GM18526 (cell line): ENCODE data around the gene CCDC40.

Experiments
- POLR2A ChIP-seq: IDR thresholded peaks from 3 replicates; pipeline ENCODE4 v1.6.1; 2011; ENCODE audit not compliant: insufficient read length; ENCODE audit errors: extremely low read depth

The CCDC40 gene

GRCh38 chr17:80049986-80050385 lies 13.5 kb downstream of the CCDC40 start:
- TF ChIP-seq POLR2A, result no peak

DNA sequence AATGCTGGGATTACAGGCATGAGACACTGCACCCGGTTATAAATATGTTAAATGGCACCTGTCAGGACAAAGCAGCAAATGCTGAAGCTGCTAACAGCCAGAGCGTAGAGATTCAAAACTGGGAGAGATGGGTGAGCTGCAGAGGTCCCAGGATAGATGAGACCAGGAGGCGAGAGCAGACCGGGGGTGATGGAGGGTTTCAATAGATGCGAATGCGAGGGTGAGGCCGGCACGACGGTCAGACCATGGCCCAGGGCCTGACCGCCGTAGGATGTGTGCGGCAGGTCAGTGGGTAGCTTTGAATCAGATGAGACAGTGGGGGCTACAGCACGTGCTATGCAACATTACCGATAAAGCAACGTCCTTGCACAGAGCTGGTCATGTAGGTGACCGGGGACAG lies 14.3 kb downstream of the CCDC40 start:
- no peak for TF ChIP-seq POLR2A

GRCh38 chr17:80051681-80052080 lies 15.2 kb downstream of the CCDC40 start:
- TF ChIP-seq POLR2A, result no peak

DNA sequence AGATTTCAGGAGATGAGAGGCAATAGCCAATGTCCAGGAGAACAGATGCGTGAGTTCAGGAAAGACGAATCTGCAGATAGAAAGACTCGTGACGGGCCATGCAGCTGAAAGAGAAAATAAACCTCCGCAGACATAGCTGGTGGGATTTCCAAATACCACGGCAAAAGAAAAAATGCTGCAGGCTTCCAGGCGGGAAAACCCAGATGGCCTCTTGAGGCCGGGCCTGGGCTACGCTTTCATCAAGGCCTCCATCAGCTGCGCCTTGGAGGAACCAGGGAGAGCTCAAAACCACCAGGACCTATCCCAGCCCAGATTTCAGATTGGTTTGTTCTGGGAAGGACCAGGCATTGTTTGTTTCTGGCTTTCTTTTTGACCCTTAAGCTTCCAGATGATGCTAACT lies 16.7 kb downstream of the CCDC40 start:
- no peak for TF ChIP-seq POLR2A

DNA sequence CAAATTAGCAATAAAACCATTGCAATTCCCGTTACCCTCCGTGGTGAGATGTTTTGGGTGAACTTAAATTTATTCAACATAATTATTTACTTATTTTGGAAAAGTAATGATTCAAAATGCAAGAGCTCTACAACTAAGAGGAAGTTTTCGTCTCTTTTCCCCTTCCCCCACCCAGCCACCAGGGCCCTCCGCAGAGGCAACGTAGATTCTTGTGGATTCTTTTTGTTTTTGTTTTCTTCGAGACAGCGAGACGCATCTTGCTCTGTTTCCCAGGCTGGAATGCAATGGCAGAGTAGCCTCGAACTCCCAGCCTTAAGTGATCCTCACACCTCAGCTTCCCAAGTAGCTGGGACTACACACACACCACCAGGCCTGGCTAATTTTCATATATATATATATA lies 19.2 kb downstream of the CCDC40 start:
- TF ChIP-seq POLR2A, result no peak

DNA sequence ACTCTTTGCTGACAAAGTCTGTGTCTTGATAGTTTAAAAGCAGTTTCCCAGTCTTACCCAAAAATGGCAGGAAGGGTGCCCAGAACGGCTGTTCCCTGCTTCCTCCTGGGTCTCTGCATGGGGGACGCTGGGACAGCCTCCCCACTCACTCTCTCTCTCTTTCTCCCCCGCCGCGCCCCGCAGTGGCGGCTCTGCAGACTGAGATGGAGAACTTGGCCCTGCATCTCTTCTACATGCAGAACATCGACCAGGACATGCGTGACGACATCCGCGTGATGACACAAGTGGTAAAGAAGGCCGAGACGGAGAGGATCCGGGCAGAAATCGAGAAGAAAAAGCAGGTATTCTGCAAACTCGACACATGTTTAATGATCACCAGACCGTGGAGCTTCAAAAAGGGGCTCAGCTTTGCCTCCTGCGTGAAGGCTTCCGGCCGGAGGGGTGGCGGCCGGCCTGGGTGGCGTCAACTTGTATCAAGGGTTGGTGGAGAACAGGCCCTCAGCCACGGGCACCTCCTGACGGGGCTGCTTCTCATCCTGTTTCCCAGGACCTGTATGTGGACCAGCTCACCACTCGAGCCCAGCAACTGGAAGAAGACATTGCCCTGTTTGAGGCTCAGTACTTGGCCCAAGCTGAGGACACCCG lies 22.0 kb downstream of the CCDC40 start:
- no peak for TF ChIP-seq POLR2A

DNA sequence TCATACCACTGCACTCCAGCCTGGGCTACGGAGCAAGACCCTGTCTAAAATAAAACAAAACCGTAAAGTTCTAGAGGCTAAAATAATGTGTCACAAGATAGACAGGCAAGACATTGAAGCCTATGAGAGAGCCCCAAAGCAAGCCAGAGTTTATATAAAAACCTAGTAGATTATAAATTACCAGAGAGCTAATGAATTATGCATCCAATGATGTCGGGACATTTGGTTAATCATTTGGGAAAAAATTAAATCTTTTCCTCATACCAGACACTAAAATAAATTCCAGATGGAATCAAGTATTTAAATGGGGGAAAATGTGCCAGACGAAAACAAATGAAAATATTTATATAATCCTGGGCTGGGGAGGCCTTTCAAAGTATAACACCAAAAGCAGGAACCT lies 24.2 kb downstream of the CCDC40 start:
- no peak for TF ChIP-seq POLR2A

GRCh38 chr17:80061421-80061820 lies 25.0 kb downstream of the CCDC40 start:
- no peak for TF ChIP-seq POLR2A

GRCh38 chr17:80063830-80064585 lies 27.6 kb downstream of the CCDC40 start:
- no peak for TF ChIP-seq POLR2A

- TF ChIP-seq POLR2A, result no peak
These were observed 28.3 kb downstream of the CCDC40 start for GRCh38 chr17:80064696-80065095.

DNA sequence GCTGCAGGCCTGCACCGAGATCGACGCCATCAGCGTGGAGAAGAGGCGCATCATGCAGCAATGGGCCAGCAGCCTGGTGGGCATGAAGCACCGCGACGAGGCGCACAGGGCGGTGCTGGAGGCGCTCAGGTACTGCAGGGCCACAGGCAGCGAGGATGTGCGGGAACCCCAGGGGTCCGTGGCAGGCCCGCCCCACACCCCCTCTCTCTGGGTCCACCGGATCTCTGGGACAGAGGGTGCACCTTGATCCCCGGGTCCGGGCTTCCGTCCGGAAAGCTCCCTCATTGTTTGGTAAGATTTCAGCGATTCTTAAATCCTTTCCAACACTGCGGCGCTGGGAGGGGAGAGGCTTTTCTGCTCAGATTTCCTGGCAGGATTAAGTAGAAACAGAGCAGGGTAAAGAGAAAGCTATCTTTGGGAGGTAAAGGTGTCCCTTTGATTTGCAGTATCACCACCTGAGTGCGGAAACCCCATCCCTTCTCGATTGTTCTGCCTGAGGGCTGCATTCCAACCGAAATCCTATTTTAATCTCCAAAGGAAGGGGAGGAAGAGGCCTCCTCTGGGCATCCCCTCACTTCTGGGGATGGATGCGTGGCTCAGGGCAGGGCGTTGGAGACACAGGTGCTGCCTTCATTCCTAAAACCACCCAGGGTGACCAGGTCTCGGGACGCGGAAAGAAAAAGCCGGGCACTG lies 29.2 kb downstream of the CCDC40 start:
- TF ChIP-seq POLR2A, result no peak

- no peak for TF ChIP-seq POLR2A
These were observed 31.0 kb downstream of the CCDC40 start for GRCh38 chr17:80067393-80067986.

DNA sequence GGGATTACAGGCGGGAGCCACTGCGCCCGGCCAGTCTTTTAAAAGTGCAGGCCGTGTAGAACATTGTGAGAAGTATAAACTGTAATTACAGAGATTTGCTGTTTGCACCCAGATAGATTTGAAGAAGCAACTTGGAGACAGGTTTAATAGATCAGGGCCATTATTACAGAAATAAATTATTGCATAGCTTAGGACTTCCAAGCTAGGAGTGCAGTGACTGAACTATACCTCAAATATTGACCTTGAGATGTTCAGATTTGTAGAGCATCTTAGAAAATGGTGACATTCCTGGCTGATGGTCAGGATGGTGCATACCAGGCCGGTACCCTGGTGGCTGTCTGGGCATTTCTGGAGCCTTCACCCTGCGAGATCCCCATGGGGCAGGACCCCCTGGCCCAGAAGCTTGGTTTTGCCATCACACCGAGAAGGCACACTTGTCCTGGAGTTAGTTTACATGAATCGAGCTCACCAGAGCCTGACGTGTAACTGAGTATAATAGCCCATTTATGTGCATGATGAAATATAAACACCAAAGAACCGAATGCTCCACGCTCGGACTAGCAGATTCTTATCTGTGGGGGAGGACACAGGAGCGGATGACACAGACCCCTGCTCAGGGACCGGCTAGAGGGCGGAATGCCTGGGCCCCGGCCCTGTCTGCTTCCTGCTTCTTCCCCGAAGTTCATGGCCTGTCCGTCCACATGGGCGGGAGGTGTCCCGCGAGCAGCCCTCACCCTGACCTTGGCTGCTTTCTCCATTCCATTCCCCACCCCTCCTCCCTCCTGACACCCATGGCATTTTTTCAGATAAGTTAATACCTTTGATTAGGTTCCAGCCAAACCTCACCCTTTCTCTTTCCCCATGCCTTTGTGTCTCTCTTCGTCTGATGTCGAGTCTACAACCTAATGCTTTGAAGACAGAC lies 32.1 kb downstream of the CCDC40 start:
- no peak for TF ChIP-seq POLR2A

- TF ChIP-seq POLR2A, result no peak
These were observed 34.1 kb downstream of the CCDC40 start for GRCh38 chr17:80070375-80071115.
